ENCODE results near the gene TMEM238L. TPM values are rescaled to one million over a fixed set of nuclear protein-coding genes. Genes with fewer than 3 reads are reported as not detected.

Gene TMEM238L
- total and polyA plus RNA-seq, 2 experiments from 2014 or later = not detected

GRCh38 chr17:10844621-10845387, 40.9 kb upstream of the TMEM238L start:
- DNase-seq (ENCODE audit: low spot score) (peak; percentile 87), ATAC-seq (peak; percentile 81)
- Histone ChIP-seq H3K4me3 (peak overlapping the region; percentile 89), H3K27me3 (ENCODE audit: insufficient read depth) (no peaks in the 10 kb centered on the region), H3K4me1 (ENCODE audit: insufficient read depth) (peaks cover 26% of the 10 kb centered on the region), H3F3A (replicated peaks; ENCODE audit: low read depth) (0 out of 2 replicates have a peak, but pooled peaks cover 3% of the 10 kb centered on the region), H4K20me1 (replicated peaks; ENCODE audit: insufficient read depth) (no peaks in the 10 kb centered on the region), H3K79me2 (replicated peaks; ENCODE audit: insufficient read depth) (no peaks in the 10 kb centered on the region), H3K36me3 (ENCODE audit: insufficient read depth) (no peaks in the 10 kb centered on the region), H3K27ac (ENCODE audit: low read depth) (no peak overlapping the region), H3K4me2 (peak overlapping the region; percentile 100), H2AFZ (peak overlapping the region; percentile 100), H3K9me2 (ENCODE audit: insufficient read depth) (no peaks in the 10 kb centered on the region)
- H3K36me3 Mint-ChIP-seq (ENCODE audit: low read depth) = peaks cover 6% of the 10 kb centered on the region; the same call in 2 of the 3 replicates
- peak overlapping the region; percentile 81 for H3K4me3 Mint-ChIP-seq
- peaks cover 31% of the 10 kb centered on the region for H3K9me3 Mint-ChIP-seq
- H3K27ac Mint-ChIP-seq = peak overlapping the region; percentile 12; the same call in 1 of the 2 replicates
- H3K4me1 Mint-ChIP-seq = peaks cover 21% of the 10 kb centered on the region
- TF ChIP-seq EZH2phosphoT487 (IDR thresholded peaks at IDR 0.05; ENCODE audit: unreplicated experiment) (no peak), ZNF114 (CRISPR knock-in tag; IDR thresholded peaks at IDR 0.05) (no peak), CTCF (conservative IDR thresholded peaks at IDR 0.05; ENCODE audit: low read depth in 2 of 2) (peak; percentile 74 to 92), CREB1 (CRISPR knock-in tag; IDR thresholded peaks at IDR 0.05; ENCODE audit: low read depth) (0 out of 2 replicates have a peak, but pooled peaks have one; percentile 19), ZNF462 (CRISPR knock-in tag; IDR thresholded peaks at IDR 0.05) (no peak)
- H3K27me3 Mint-ChIP-seq (ENCODE audit: insufficient read depth, low read depth, poor library complexity) = peaks cover 19% of the 10 kb centered on the region

Data from GM23338 (cell line).